T follicular helper cell (primary cell): ENCODE measurements around the gene TAOK2.
"Not testable (repeated sequence)": the region's sequence is repeated elsewhere in the genome, so short reads cannot be mapped to it uniquely, and the experiment has no call there.

ENCODE experiments used
- DNase-seq: peaks from one replicate; pipeline ENCODE4 v3.0.0-alpha.2; 2020; ENCODE audit warnings: low read depth

The TAOK2 gene

DNA sequence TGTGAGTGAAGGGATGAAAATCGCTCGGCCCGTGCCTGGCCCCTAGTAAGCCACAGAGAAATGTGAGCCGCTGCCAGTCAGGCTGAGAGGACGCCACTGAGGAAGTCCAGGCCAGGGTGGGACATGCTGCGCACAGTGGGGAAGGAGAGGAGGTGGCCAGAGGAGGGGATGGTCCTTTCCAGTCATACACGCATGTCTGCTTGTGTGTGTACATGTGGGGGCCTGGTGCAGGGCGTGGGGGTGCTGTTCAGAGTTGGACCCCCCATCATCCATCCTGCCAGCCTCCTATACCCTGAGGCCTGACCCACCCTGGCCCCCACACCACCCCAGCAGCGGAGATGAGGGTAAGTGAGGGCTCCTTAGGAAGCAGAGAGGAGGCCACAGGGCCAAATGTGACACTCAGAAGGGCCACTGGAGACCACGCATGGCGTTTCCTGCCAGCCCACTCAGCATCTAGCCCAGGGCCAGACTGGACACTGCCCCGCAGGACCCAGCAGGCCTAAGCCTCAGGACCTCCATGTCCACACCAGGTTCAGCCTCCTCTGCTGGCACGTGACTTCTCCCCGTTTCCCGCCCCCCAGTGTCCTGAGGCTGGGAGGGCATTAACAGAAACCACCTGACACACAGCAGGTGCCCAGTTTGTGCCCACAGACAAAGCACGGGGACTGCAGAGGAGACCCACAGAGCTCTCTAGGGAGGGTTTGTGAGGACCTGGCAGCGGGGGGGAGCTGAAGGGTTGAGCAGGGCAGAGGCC is 30.2 kb downstream of the TAOK2 start:
- DNase-seq = no peak

DNA sequence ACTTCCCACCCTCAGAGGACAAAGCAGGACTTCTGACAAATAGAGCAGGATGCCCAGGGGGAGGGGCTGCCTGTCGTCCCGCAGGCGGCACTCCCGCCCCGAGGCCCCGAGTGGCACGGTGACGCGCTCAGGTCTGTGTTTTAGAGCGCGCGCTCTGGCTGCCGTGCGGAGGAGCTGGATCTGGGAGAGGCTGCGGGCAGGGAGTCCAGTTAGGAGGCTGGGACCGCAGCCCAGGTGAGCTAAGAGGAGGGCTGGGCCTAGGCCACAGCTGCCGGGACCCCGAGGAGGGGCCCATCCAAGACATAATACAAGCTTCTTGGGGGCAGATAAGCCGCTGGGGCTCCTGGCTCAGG is 30.7 kb downstream of the TAOK2 start:
- no peak for DNase-seq

DNA sequence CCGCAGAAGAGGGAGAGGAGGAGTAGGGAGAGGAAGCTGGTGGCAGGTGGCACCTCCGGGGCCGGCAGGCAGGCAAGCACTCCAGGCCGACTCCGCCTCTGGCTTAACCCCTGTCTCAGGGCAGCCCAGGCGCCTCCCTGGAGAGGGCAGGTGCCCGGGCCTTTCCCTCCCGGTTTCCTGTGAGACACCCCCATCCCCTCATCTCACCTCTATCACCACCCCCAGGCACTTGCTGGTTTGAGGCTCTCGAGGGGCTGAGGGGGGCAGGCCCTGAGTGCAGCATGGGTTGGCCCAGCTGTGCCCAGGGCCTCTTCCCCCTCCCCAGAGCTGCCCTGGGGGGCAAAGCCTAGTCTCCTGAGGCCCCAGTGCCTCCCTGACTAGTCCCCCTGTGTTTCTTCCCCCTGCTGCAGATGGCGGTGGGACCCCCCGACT is 31.2 kb downstream of the TAOK2 start:
- DNase-seq = no peak

DNA sequence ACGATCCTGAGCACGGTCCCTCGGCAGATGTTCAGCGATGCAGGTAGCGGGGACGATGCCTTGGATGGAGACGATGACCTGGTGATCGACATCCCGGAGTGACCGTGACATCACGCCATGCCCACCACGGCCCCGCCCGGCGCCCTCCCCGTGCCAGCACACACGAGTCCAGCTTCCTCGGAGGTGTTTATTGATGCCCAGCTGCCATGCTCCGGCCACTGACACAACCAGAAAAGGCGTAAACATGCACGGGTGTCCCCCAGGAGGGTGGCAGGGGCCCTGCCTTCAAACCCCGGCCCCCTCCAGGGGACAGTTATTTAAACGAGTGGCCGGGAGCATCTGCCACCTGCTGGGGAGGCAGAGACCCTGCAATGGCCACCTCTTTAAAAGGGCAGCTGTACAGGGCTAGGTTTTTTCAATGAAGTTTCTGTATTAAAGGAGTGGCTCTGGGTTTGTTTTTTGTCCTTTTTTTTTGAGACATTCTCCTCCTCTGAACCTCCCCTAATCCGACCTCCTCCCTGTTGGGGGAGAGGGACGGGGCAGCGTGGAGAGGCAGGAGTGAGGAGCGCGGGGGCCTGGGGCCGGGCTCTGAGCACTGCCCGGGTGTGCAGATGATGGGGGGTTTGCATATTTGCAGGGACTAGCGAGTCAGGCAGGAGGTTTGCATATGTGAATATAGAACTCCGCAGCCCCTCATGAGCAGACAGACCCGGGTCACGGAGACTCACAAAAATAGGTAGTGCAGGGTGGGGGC is 31.9 kb downstream of the TAOK2 start:
- DNase-seq = peak; percentile 21

DNA sequence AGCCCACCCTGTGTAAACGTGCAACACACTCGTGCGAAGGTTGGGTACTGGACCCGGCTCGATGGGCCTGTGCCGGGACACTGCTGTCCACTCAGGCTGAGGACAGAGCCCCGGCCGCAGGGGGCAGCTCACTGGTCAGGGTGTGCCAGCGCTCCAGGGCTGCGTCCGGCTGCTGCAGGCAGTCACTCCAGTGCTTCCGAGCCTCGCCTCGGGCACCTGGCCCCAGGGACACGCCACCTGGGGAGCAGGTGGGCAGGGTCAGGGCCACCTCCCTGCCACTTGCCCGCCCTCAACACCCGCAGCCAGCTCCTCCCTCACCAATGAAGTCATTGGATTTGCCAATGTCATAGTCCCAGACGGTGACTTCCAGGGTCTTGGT is 32.4 kb downstream of the TAOK2 start:
- no peak for DNase-seq

DNA sequence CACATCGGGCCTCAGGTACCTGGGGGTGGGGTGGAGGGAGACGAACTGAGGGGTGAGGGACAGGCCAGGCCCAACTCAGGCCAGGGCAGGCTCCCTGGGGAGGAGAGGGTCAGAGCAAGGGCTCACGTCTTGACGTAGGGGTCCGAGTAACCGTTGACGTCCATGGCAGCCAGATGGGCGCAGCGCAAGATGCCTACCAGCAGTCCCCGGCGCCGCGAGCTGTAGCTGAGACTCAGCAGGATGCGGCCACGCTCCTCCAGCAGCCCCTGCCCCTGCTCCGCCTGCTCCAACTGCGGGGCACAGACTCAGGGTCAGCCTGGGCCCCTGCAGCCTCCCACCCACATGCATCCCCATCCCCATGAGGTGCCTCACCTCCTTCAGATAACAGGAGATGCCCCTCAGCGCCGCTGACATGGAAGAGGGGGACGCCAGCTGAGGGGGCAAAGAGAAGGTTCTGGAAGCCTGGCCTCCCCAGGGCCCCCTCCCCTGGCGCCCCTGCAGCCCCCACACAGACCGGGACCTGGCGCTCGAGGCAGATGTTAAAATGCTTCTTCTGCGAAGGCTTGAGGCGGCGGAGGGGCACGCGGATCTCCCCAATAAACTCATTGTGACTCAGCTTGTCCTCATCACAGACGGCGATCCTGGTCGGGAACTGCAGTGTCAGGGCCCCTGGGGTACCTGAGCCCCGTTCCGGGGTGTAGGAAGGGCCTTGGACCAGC is 33.1 kb downstream of the TAOK2 start:
- DNase-seq = no peak

DNA sequence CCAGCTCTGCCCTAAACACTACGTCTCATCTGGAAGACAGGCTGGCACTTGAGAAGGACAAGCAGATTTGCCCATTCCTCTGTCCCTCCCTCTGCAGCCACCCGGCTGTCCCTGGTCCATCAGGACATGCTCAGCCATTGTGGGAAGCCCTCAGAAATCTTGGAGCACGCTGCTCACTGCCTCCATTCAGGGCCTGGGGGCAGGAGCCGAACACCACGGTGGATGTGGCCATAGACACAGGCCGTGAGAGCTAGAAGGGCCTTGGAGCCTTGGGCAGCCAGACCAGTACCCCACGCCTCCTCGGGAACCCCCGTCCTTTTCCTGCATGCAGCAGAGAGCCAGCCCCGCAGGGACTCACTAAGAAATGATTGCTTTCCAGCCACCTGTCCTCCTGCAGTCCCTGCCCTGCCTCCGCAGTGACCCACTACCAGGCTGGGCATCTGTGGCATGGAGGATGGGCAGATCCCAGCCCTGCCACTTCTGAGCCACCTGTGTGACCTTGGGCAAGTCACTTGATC is 33.8 kb downstream of the TAOK2 start:
- DNase-seq = no peak

DNA sequence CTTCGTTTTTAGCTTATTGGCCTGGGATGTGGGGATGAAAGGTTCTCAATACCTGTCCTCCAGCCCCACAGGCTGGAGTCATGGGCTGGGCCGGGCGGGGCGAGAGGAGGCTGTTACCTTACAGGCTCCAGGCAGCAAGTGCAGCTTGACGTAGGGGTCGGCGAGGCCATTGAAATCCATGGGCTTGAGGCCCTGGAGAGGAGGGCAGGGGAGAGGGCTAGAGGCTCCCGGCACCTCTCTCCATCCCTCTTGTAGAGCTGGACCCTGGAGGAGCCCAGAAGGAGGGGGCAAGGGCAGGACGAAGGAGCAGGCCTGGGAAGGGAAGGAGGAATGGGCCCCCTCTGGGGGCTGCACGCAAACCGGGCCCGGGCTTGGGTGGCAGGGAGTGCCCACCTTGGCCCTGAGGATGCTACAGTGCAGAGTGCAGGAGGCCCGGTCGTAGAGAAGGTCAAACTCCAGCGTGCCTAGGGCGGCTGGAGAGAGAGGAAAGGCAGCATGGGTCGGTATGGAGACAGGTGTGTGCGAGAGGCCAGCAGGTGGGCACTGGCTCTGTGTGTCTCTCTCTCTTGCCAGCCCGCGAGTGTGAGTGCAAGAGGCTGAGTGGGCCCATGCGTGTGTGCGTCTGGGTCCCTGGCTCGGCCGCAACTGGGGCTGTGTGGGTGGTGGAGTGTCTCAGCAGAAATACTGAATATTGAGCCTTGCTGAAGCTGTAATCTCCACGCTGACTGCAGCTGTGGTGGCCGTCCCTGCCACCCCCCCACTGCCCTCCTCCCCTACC is 35.6 kb downstream of the TAOK2 start:
- DNase-seq = no peak

DNA sequence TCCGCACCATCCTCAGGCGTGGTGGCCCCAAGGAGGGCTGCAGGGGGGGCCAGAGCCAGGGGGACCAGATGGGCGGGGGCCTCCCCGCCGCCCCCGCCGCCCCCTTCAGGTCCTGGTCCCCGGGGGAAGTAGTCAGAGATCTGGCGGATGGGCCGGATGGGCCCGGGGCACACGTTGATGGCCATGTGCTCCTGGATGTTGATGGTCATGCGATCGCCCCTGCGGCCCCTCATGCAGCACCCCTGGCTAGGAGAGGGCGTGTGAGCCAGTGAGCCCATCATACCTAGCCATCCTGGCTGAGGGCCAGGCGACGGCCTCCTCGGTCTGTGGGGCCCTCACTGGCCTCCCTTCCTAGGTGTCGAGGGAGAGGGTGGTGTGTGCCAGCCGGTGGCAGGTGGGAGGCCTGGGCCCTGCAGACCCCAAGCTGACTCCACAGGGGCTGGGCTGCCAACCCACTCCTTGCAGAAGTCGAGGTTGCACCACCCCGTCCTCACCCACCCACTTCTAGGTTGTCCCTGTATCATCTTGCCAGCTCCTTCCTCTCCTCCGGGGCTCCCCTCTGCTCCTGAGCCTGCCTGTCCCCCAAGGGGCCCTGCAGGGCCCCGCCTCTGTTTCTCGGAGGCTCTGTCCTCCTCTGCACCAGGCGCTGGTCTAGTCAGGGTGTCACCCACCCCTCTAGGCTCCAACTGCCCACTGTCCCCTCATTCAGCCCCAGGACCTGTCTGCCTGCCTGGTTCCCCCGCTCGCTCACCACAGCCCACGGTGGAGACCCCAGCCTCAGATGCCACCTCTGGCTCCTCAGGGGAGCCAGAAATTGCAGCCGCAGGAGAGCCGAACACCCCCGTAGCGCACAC is 36.5 kb downstream of the TAOK2 start:
- DNase-seq = no peak

DNA sequence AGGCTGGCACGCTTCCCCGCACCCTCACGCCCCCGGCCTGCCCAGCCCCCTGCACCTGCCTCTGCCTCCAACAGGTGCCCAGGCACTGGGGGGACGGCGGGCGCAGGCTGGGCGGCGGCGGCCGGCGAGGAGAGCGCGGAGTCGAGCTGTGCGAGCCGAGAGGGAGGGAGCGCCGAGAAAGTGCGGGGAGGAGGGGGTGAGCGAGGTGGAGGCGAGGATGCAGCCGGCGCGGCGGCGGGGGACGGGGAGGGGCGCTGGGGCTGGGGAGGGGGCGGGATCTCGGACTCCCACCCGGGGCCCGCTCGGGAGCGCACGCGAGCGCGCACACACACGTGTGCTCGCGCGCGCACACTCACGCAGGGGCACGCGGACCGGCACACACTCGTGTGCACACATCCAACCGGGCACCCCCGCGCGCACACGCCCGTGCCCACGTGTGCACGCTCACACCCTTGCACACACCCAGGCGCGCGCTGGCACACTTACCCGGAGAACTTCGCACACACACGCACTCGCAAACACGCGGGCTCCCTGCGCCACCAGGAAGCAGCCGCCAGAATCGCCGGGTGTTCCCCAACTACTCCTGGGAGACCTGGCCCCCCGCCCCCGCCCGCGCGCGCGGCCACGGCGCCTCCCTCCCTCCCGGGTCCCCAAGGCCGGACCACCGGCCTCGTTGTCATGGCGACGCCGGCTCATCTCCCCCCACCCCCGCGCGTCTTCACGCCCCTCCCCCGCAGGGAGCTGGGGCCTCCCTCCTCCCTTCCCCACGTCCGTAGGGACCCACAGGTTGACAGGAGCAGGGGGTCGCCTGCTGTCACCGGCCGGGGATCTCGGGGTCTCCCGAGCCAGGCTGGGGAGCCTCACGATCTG is 37.4 kb downstream of the TAOK2 start, which contains the start of gene DOC2A:
DOC2A (minus strand) TSS at position 184 of the 870 bp plus-strand sequence. CDS start 805 bp downstream, outside the sequence.
- DNase-seq = no peak

DNA sequence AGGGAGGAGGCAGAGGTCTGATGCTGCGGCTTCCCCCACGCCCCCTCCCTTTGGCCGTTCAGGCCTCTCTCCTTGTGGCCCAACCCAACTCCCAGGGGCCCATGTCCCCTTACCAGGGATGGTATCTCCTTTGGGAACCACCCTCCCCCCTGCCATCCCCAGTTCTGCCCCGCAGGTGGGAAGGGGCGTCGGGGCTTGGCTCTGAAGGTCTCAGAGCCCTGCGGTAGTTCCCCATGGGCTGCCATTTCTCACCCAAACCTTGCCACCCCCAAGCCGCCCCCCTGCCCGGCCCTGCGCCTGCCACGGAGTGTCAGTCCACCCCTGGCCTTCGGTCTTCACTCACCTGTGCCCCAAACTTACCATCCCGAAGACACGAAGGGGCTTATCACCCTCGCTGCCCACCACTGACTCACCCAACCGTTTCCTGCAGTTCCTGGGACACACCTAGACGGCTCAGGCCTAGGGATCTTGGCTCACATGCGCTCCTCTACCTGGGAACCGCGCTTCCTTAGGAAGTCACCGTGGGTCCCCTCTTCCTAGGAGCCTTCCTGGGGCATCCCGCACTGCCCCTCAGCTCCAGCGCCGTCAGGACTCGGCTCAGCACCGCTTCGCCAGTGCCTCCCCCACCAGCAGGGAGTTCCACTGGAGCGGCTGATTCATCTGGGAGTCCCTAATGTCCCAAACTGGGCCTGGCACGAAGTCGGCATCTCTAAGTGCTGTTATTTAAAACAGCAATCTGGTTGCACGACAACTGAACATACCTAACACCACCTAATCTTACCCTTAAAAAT is 38.2 kb downstream of the TAOK2 start:
- no peak for DNase-seq

DNA sequence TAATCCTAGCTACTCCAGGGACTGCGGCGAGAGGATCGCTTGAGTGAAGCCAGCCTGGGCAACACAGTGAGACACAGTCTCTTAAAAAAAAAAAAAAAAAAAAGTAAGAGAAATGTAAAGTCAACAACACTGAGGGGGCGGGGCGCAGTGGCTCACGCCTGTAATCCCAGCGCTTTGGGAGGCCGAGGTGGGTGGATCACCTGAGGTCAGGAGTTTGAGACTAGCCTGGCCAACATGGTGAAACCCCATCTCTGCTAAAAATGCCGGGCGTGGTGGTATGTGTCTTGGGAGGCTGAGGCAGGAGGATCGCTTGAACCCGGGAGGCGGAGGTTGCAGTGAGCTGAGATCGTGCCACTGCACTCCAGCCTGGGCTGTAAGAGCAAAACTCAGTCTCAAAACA is 38.9 kb downstream of the TAOK2 start:
- not testable (repeated sequence) for DNase-seq

DNA sequence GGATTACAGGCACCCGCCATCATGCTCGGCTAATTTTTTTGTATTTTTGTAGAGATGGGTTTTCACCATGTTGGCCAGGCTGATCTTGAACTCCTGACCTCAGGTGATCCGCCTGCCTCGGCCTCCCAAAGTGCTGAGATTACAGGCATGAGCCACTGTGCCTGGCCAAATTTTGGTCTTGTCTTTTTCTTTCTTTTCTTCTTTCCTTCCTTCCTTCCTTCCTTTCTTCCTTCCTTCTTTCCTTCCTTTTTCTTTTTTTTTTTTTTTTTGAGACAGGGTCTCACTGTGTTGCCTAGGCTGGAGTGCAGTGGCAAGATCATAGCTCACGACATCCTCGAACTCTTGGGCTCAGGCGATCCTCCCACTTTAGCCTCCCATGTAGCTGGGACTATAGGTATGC is 41.8 kb downstream of the TAOK2 start:
- not testable (repeated sequence) for DNase-seq

DNA sequence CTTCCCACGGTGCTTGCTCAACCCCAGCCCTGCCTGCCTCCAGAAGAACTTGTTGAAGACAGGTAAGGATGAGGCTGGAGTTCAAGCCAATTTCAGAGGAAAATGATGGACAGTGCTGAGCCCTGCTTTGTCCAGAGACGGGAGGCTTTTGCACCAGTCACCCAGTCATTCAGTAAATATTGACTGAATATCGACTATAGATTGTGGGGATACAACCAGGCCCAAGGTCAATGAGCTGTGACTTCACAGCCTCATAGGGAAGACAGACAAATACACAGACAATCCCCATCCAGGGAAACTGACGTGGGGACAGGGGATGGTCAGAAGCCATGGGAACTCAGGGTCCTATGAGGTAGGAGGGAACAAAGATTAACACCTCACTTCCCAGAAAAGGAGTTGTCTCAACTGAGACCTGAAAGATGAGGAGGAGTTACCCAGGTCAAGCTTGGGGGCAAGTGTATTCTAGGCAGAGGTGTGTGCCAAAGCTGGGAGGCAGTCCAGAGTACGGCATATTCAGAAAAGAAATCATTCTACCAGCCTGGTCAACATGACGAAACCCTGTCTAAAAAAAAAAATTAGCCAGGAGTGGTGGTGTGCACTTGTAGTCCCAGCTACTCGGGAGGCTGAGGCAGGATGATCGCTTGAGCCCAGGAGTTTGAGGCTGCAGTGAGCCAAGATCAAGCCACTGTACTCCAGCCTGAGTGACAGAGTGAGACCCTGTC is 43.0 kb downstream of the TAOK2 start:
- DNase-seq = no peak

DNA sequence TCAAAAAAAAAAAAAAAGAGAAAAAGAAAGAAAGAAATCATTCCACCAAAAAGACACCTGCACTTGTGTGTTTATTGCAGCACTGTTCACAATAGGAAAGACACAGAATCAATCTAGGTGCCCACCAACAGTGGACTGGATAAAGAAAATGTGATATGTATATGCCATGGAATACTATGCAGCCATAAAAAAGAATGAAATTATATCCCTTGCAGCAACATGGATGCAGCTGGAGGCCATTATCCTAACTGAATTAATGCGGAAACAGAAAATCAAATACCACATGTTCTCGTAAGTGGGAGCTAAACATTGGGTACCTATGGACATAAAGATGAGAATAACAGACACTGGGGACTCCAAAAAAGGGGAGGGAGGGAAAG is 43.6 kb downstream of the TAOK2 start:
- DNase-seq = no peak

DNA sequence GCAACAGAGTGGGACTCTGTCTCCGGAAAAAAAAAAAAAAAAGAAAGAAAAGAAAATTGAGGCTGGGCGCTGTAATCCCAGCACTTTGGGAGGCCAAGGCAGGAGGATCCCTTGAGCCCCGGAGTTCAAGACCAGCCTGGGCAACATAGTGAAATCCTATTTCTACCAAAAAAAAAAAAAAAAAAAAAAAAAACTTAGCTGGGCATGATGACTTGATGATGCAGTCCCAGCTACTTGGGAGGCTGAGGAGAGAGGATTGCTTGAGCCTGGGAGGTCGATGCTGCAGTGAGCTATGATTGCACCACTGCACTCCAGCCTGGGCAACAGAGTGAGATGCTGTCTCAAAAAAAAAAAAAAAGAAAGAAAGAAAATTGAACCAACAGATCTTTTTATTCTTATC is 44.3 kb downstream of the TAOK2 start:
- DNase-seq = not testable (repeated sequence)

DNA sequence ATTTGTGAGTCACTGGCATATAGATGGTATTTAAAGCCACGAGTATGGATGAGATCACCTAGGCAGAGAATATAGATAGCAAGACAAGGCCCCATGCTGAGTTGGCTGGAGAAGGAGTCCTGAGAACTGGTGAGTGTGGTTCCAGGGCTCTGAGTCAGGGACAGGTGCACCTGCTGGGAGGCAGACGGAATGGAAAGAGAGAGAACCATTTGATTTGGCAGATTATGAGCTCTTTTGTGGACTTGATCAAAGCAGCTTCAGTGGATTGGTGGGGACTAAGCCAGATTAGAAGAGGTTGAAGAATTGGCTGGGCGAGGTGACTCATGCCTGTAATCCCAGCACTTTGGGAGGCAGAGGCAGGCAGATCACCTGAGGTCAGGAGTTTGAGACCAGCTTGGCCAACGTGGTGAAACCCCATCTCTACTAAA is 45.1 kb downstream of the TAOK2 start:
- no peak for DNase-seq

DNA sequence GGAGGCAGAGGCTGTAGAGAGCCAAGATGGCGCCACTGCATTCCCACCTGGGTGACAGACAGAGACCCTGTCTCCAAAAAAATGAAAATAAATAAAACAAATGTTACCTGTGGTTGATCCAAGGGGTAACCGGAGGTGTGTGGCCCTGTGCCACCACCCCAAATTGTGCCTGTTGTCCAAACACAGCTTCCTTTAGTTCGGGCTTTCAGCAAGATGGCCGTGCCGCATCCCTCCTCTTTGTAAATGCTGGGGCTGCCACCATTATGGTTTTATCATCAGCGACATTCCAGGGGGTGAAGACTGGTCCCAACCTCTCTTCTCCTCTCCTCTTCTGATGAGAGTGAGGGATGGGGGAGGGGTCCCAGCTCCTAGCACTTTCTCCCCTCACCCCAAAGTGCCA is 49.2 kb downstream of the TAOK2 start, which contains the start of gene C16orf92:
C16orf92 (plus strand) TSS at position 312 of the 400 bp plus-strand sequence. CDS start 143 bp downstream, outside the sequence.
- no peak for DNase-seq
